GM18511 (cell line): ENCODE measurements around the gene SIK3.

Experiments
- ATAC-seq: cut with Tn5 transposase; IDR thresholded peaks from one replicate; pipeline ENCODE4 v1.9.1; 2021; ENCODE audit warnings: mild to moderate bottlenecking, moderate library complexity; ENCODE audit not compliant: unreplicated experiment

SIK3 gene

DNA sequence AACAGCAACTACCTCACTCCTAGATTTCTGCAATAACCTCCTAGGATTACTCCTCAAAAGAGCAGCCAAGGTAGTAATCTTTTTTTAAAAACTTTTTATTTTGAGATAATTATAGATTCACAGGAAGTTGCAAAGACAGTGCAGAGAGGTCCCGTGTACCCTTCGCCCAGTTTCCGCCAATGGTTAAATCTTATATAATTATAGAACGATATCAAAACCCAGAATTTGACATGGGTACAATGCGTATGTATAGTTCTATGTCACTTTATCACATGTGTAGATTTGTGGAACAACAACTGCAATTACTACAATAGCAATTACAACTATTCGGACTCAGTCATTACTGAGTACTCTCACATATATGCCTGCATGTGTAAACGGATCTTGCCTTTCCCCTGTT lies 166.0 kb downstream of the SIK3 start:
- ATAC-seq, result no peak

DNA sequence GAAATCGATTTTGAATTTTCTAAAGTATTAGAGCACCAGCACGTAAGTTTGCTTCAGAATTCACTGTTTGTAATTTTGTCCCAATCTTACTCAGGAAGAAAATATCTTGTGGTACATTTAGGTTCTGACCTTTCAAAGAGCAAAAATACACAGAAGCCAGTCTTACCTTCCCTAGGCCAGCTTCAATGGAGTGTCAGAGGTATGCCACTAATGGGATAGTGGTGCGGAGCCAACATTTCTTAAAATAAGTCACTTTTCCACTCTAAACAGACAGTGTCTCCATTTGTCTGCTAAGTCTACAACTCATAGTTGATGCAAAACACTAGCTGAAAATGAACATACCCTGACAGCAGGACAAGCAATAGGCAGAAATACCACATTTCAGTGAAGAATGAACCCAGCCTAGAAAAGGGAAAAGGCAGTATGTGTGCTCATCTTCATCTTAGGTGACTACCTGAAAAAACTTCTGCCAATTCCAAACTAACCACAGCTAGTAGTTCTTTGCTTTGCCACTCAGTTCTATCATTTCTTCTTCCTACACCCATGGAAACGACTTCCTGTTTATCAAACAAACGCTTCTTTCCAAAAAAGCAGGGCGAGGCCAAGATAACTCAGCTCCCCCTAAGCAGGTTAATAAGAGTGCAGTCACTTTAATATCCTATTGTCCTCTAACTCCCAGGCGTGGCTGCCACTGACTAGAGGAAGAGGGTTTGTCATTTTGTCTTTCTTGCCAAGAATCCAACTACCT lies 166.8 kb downstream of the SIK3 start:
- no peak for ATAC-seq

DNA sequence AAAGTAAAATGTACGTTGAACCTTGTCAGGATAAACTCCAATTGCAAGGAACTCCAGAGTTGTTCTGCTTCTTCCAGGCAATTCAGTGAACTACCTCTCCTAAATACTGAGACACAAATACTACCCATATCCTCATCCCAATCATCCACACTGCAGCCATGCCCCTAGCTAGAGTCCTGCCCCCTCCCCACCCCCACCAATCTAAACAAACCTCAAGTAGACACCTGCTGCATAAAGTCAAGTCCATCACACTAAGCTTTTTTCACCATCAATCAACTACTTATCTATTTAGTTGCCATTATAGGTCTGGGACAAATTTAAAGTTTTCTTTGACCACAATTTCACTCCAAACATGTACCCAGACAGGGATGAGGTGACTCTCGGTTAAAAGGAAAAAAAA lies 167.6 kb downstream of the SIK3 start:
- ATAC-seq, result no peak

DNA sequence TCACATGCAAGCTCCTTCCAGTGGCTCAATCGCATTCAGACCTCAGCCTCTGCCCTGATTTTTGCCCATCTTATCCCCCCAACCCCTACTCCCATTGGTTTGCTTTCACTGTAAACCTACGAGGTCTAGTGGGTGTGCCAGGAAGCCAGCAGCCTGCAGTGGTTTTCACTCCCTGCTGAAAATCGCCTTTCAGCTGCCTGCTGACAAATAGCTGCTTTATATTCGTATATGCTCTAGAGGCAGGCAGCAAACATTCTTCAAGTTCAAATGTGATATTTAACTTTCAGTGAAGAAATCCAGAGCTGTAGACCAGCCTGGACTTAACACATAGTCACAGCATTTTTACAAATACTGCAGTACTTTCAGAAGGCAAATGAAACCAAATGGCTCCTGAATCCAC lies 168.1 kb downstream of the SIK3 start:
- no peak for ATAC-seq

DNA sequence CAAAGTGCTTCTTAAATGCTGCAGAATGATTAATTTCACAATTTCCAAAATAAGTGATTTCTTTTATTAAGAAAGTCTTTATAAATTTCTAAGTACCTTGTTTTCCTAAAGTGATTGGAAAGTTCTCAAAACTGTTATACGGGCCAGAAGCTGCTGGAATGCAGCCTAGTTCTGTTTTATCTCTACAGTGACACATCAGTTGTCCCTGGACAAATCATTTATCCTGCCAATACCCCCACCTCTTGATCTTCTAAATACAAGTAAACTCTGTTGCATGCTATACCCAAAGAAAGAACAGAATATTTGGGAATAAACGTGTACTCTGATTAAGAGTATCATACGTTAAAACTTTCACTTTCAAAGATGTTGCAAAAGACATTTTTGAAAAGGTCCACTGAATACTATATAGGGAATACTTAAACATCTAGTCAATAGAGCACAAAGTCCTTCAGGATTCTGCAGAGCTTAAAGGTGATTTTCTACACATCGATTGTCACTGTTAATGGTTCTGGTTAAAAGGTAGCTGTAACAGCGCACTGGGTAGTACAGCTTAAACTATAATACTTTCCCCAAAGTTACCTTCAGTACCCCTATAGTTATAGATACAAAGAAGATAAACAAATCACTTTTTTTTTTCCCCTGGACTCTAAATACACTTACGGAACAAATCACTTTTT lies 168.7 kb downstream of the SIK3 start:
- ATAC-seq, result no peak

DNA sequence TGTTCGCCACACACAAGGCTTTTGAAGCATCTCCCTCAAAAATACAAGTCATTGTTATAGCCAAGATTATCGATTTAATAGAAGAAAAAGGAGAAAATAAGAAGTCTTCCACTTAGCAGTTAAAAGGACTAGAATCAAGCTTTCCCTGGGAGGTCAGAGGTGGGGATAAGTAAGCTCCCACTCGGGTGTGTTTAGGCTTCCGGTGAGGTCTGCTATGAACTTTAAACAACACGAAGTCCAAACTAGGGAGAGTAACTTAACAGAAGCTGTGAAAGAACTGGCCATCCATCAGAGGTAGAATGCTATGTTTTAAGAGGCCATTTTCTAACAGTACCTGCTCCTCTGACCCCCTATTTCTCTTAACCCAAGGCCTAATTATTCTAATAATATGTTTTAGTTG lies 169.4 kb downstream of the SIK3 start:
- ATAC-seq, result no peak

DNA sequence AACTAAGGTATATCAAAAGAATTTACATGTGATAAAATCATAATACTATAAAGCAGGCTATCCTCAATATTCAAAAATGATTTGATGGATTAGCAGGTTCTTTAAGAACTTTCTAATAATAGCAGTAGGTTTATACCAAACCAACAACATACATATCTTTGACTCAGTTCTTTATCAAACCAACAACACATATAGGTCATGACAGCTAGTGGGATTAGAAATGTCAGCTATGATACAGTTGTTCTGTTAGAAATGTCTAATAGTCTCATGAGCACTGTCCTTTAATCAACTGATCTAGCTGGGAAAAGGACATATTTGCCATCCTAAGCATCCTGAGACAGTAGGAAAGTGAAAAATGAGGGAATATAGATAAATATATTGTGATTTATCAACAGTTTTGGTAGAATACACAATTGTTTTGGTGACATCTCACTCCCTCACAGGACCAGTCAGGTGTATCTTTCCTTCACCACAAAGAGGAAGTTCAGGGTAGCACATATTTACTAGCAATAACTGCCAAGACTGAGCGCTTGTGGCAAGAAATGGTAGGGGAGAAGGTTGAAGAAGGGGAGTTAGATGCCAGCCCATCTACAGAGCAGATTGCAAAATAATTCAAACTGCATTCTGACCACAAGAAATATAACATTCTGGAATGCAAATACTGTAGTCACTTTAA lies 170.0 kb downstream of the SIK3 start:
- peak; percentile 84 for ATAC-seq

DNA sequence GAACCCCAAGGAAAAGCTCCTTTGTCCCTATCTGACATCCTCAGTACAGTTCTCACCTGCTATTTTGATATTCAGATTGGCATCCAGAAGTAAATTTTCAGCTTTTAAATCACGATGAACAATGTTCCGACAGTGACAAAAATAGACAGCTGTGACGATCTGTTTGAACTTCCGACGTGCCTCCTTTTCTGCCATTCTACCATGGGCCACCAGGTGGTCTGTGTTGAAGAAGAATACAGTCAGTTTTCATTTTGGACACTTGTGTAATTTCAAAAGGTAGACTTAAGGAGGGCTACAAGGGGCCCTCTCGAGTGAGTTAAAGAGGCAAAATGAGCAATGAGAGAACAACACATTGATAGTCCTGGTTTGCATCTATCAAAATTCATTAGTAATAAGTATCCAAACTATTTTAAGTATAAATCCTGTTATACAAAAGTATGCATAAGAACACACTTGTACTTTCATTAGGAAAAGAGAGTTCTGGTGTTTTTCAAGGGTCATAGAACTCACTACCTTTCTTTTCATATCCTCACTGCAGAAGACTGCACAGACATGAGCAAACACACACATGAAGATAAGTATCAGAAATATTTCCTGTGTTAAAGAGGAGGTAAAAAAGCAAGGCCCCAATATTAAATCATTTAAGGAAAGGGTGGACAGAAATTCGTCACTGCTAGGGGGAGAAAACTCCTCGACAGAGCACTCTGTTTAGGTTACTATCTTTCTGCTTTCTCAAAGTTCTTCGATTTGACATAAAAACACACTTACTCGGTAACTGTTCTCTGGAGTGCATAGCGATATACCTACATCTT lies 170.9 kb downstream of the SIK3 start:
- no peak for ATAC-seq

DNA sequence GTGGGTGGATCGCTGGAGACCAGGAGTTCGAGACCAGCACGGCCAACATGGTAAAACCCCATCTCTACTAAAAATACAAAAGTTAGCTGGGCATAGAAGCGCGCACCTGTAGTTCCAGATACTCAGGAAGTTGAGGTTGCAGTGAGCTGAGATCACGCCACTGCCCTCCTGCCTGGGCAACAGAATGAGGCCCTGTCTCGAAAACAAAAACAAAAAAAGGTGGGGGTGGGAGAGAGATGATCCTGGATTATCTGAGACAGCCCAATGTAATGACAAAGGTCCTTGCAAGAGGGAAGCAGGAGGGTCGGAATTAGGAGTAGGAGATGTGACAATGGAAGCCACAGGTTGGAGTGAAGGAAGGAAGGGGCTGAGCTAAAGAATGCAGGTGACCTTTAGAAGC lies 173.2 kb downstream of the SIK3 start:
- ATAC-seq, result no peak

DNA sequence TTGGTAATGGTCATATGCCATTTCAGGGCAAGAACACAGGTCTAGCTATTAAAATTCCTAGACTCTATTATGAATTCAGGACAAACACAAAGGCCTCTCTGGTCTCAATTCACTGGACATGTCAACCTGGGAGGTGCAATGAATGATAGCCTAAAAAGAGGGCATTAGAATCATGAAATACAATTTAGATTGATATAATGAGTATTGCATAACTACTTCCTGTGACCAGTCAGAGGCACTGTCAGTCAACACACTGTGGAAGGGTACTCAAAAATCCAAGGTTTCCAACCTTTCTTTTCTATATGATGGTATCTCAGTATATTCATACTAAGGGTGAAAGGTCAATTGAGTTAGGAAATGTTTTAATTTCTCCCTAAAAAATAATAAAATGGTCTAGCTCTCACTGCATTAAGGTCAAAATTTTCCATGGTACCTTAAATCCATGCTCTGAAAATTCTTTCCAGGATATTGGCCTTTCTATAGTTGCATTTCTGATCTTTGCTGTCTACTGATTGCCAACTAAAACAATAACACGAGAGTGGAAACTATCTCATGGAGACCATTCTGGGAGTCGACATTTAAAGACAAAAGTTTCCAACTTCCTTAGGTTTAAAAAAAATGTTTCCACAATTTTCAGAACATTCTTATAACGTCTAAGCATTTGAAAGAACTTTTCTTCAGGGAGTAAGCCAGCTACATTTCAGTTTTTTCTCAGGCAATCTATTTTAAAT lies 179.1 kb downstream of the SIK3 start:
- ATAC-seq, result no peak

DNA sequence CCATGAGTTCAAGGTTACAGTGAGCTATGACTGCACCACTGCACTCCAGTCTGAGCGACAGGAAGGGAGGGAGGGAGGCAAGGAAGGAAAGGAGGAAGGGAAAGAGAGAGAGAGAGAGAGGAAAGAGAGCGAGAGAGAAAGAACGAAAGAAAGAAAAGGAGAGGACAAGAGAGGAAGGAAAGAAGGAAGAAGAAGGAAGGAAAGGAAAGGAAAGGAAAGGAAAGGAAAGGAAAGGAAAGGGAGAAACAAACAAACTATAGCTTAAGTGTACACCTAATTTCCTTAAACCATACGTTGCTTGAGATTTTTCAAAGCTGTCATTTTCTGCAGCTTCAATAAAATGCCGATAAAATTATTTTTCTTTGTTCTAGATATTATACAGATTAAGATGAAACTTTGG lies 180.6 kb downstream of the SIK3 start:
- no peak for ATAC-seq

DNA sequence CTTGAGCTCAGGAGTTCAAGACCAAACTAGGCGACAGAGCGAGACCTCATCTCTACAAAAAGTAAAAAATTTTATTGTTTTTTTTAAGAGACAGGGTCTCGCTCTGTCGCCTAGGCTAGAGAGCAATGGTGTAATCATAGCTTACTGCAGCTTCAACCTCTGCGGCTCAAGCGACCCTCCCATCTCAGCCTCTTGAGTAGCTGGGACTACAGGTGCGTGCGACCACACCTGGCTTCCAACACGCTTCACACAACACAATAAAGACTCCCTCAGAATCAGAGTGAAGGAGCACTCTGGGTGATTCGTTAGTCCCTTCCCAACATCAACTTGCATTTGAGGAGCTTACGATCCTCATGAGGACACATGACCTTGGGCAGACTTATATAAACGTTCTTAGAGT lies 181.3 kb downstream of the SIK3 start:
- ATAC-seq, result no peak

DNA sequence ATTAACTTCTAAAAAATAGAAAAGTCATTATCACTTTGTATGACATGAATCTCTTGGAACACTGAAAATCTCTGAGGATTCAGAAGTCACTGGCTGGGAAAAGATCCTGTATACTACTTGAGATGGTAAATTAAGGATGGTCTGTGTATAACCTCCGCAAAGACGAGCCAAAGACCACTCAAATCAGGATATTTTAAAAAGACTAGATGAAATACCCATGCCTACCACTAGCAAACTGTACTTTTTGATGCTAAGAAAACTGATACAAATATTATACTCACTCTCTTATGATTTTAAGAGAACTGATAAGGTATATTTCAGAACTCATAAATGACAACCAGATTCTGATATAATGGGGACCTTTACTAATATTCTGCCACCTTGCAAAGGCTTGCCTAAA lies 182.2 kb downstream of the SIK3 start:
- ATAC-seq, result no peak

DNA sequence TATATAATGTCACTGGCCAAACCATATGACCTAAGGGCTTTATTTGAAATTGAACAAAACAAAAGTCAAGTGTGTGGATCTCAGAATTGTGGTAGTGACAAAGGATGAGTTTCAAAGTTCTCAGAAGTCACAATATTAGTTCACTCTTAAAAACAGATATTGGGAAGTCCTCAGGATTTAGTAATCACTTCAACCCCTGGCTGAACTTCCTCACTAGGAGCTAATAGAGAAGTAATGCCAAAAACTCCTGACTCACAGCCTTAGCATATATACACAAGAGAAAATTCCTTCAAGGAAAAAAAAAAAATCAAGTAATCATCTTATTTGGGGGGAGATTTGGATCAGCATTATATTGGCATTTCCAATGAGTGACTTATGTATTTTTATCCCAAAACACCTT lies 185.2 kb downstream of the SIK3 start:
- no peak for ATAC-seq

DNA sequence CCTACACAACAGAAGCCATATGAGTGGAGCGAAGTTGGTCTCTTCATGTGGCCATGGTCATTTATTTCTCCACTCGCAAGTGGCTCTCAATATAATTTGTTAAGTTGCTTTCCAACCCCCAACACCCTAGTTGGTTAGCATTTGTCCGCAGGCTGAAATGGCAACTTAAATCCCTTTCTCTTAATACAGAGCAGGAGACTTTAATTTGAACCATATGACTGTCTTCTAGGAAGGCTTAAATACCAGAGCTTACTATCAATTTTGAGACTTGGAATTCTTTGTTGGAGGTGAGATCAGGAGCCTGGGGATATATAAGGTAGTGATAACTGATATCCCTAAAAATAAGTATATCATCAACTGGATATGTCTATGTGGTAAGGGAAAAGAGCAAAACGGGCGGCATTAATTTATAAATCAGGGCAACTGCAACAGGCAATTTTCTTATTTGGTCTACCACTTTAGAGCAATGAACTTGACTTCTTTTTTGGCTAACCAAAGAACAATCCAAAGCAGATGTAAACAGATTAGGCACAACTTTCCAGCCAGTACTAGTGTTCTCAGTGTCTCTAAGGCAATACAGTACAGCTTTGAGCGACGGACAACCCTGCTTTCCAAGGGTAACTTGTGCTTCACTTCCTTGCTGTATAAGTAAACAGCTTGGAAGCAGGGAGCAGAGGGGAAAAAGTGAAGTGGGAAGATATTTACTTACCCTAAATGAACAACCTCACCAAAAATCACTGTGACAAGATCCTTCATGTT lies 186.1 kb downstream of the SIK3 start:
- no peak for ATAC-seq

DNA sequence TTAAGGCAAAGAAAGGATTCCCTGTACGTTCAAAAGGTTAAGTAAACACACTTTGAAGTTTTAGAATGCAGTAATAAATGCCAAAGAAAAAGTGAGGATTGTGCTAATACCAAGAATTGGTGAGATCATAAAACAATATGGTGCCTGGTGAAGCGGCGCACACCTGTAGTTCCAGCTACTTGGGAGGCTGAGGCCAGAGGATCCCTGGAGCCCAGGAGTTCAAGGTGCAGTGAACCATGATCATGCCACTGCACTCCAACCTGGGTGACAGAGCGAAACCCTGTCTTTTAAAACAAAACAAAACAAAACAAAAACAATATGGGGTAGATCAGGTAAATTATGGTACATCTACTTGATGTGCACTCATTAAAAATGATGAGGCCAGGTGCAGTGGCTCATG lies 187.4 kb downstream of the SIK3 start:
- no peak for ATAC-seq

DNA sequence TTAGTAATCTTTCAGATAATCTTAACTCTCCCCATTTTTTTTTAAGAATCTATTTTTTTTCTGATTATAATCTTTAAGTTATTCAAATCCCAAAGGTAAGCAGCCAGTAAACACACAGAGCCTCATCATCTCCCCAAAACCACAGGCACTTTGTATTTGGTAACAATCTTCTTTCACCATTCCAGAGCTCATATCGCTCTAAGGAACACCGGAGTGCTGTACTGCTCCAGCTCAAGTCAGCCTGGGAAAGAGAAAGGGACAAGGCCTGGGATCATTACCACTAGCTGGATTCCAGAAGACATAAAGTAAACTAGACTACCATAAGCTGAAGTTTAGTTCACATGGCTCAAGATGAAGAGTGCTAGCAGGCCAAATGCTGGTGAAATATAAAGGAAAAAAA lies 187.8 kb downstream of the SIK3 start:
- no peak for ATAC-seq

DNA sequence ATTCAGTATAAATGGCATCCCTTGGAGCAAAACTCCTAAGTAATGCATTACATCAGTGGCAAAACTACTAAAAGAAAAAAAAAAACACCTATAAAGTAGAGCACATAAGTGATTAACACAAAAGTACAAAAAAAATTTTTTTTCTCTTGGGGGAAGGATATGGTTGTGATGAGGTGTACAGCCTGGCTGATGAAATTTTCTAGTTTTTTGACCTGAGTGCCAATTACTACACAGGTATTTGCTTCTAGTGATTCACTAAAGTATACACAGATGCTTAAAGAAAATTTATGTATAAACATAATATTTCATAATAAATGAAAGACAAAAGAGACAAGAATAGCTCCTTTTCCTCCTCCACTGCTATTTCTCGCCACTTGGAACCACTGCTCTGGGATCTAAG lies 189.0 kb downstream of the SIK3 start:
- no peak for ATAC-seq

DNA sequence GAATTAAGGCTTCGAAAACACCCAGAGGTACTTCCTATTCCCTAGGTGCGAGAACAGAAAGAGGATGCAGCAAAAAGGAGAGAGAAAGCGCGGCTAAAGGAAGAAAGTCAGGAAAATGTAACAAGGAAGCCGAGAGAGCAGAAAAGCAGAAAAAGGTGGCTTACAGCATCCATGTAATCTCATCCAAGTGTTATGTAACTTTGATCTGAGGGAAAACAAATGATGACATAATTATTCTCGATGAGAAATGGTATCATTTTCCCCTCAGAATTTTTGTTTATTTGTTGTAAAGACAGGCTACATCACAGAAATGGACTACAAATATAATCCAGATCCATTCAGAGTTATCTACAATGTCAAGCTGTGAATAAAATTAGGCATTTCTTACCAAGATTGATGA lies 191.7 kb downstream of the SIK3 start:
- ATAC-seq, result no peak

DNA sequence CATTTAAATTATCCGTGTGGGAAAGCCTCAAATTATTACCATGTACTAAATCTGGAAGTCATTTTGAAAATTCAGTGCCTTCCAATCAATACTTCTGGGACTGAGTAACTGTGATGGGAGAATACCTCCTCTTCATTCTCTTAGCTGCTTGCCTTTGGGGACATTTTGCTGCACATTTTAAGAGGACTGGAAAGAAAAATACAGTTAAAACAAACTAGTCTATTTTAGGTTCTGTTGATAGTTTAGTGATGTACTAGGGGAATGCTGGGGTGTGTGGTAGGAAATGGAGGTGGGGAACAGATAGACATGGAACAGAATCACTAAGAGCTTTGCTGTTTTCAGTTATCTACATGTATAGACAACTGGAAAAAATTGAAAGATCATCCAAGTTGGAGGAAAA lies 195.1 kb downstream of the SIK3 start:
- ATAC-seq, result no peak
